Measurements from ENCODE around the gene HBP1. TPM values are rescaled to one million over a fixed set of nuclear protein-coding genes. Genes with fewer than 3 reads are reported as not detected.

The HBP1 gene
- polyA plus RNA-seq, 3 donors = 41.2 to 52.9 (median 44.7) TPM

- Histone ChIP-seq H4K20me1 (ENCODE audit: insufficient read depth, low read length) (no peaks in the 10 kb centered on the region), H3K79me2 (ENCODE audit: insufficient read depth, low read length) (no peaks in the 10 kb centered on the region), H3K4me1 (ENCODE audit: control insufficient read depth in 1 of 2, insufficient read depth in 2 of 2, low read length in 2 of 2) (no peaks in the 10 kb centered on the region), H3K36me3 (replicated peaks in 1 of 2; ENCODE audit: control insufficient read depth in 1 of 2, insufficient read depth in 2 of 2, low read length in 2 of 2) (peaks cover 8 to 42% of the 10 kb centered on the region in 2 donors), H3K27me3 (ENCODE audit: control insufficient read depth in 2 of 2, insufficient read depth in 2 of 2, low read length in 2 of 2) (no peaks in the 10 kb centered on the region), H3K9me3 (replicated peaks in 1 of 2; ENCODE audit: control insufficient read depth in 1 of 2, insufficient read depth in 1 of 2, low read length in 2 of 2) (no peaks in the 10 kb centered on the region), H3K27ac (ENCODE audit: low read depth in 1 of 2, low read length in 2 of 2) (no peak overlapping the region), H2AFZ (ENCODE audit: insufficient read depth, low read depth, low read length, poor library complexity, severe bottlenecking) (no peak overlapping the region), H3K4me3 (replicated peaks in 1 of 3; ENCODE audit: low read depth in 2 of 3, low read length in 3 of 3) (no peak overlapping the region), H3K9ac (ENCODE audit: insufficient read depth, low read length, poor library complexity, severe bottlenecking) (no peak overlapping the region), H3K4me2 (replicated peaks; ENCODE audit: extremely low read depth, low read length, poor library complexity, severe bottlenecking) (no peak overlapping the region)
- H3K4me1 Mint-ChIP-seq = no peaks in the 10 kb centered on the region
- H3K27me3 Mint-ChIP-seq (ENCODE audit: low read depth in 3 of 3) = no peaks in the 10 kb centered on the region
- peaks cover 42 to 50% of the 10 kb centered on the region in 2 donors for H3K36me3 Mint-ChIP-seq
- 100% methylated on average over 1 of the region's 5 CpGs for WGBS (ENCODE audit: insufficient coverage)
- H3K4me3 Mint-ChIP-seq = no peak overlapping the region
- peak overlapping the region in 3 of 7 donors; percentile 2 to 48 (median 25) for H3K27ac Mint-ChIP-seq
- intact Hi-C loops (cut with micrococcal nuclease) = no loop called here
- DNase-seq = no peak
- no peak for TF ChIP-seq CTCF (IDR thresholded peaks at IDR 0.05)
- H3K9me3 Mint-ChIP-seq = no peaks in the 10 kb centered on the region
Measured at GRCh38 chr7:107224374-107225223, 55.8 kb downstream of the HBP1 start.

GRCh38 chr7:107228291-107228690 is 59.5 kb downstream of the HBP1 start:
- Histone ChIP-seq H4K20me1 (ENCODE audit: insufficient read depth, low read length) (no peaks in the 10 kb centered on the region), H3K4me2 (replicated peaks; ENCODE audit: extremely low read depth, low read length, poor library complexity, severe bottlenecking) (no peak overlapping the region), H3K79me2 (ENCODE audit: insufficient read depth, low read length) (no peaks in the 10 kb centered on the region), H3K27me3 (ENCODE audit: control insufficient read depth in 2 of 2, insufficient read depth in 2 of 2, low read length in 2 of 2) (no peaks in the 10 kb centered on the region), H2AFZ (ENCODE audit: insufficient read depth, low read depth, low read length, poor library complexity, severe bottlenecking) (no peak overlapping the region), H3K4me1 (ENCODE audit: control insufficient read depth in 1 of 2, insufficient read depth in 2 of 2, low read length in 2 of 2) (no peaks in the 10 kb centered on the region), H3K9ac (ENCODE audit: insufficient read depth, low read length, poor library complexity, severe bottlenecking) (no peak overlapping the region), H3K9me3 (replicated peaks in 1 of 2; ENCODE audit: control insufficient read depth in 1 of 2, insufficient read depth in 1 of 2, low read length in 2 of 2) (no peaks in the 10 kb centered on the region), H3K36me3 (replicated peaks in 1 of 2; ENCODE audit: control insufficient read depth in 1 of 2, insufficient read depth in 2 of 2, low read length in 2 of 2) (peaks cover 15 to 56% of the 10 kb centered on the region in 2 donors), H3K27ac (ENCODE audit: low read depth in 1 of 2, low read length in 2 of 2) (no peak overlapping the region), H3K4me3 (replicated peaks in 1 of 3; ENCODE audit: low read depth in 2 of 3, low read length in 3 of 3) (no peak overlapping the region)
- no CpG with 5 or more reads among the region's 2 CpGs for WGBS (ENCODE audit: insufficient coverage)
- no peaks in the 10 kb centered on the region for H3K4me1 Mint-ChIP-seq
- H3K27ac Mint-ChIP-seq = no peak overlapping the region
- intact Hi-C loops (cut with micrococcal nuclease) = no loop called here
- no peaks in the 10 kb centered on the region for H3K27me3 Mint-ChIP-seq (ENCODE audit: low read depth in 3 of 3)
- no peak for DNase-seq
- TF ChIP-seq CTCF (IDR thresholded peaks at IDR 0.05) = no peak
- H3K4me3 Mint-ChIP-seq = no peak overlapping the region
- H3K36me3 Mint-ChIP-seq = peaks cover 28 to 51% of the 10 kb centered on the region in 2 donors
- no peaks in the 10 kb centered on the region for H3K9me3 Mint-ChIP-seq
